SK-N-MC (cell line): ENCODE data around the gene KCNJ9.

Source experiments
- EZH2 ChIP-seq: fragments of 200-600 bp; sonication (generic); IDR thresholded peaks from one replicate; pipeline ENCODE4 v1.6.1; 2017; ENCODE audit warnings: antibody characterized with exemption
- POLR2AphosphoS5 ChIP-seq: IDR thresholded peaks from 2 replicates; pipeline ENCODE4 v1.6.1; 2012; ENCODE audit warnings: mild to moderate bottlenecking, low read depth, low read length, borderline replicate concordance

GRCh38 chr1:160048335-160048734 lies 33.0 kb upstream of the KCNJ9 start:
- TF ChIP-seq EZH2 (no peak), POLR2AphosphoS5 (no peak)
